Small intestine (tissue), 7 donors: ENCODE results near the gene ADARB2. TPM values are rescaled to one million over a fixed set of nuclear protein-coding genes. Genes with fewer than 3 reads are reported as not detected.

Experiments used
- DNase-seq, 2 donors: peaks; one replicate each; pipeline versions ENCODE4 v3.0.0 to v3.0.0-alpha.2; 2013
- FAIRE-seq: peaks from 2 replicates; lab custom pipeline; 2012; peaks lifted over from hg19 to GRCh38; lab: Jason Lieb, UNC
- H3K27ac ChIP-seq, 3 donors: one replicate each; pipeline ENCODE4 v1.5.1; 2013; ENCODE audit warnings: low read length in 2 of 3, mild to moderate bottlenecking in 2 of 3, control low read depth in 1 of 3, inconsistent platforms in 1 of 3, low read depth in 1 of 3, moderate library complexity in 1 of 3
- H3K27me3 ChIP-seq, 3 donors: one replicate each; pipeline ENCODE4 v1.6.1; 2013; ENCODE audit warnings: low read length in 3 of 3, inconsistent platforms in 1 of 3; ENCODE audit not compliant: control insufficient read depth in 3 of 3, insufficient read depth in 3 of 3
- H3K36me3 ChIP-seq, 3 donors: one replicate each; pipeline ENCODE4 v1.6.1; 2013; ENCODE audit warnings: low read length in 3 of 3, inconsistent platforms in 1 of 3, low read depth in 1 of 3, mild to moderate bottlenecking in 1 of 3, moderate library complexity in 1 of 3; ENCODE audit not compliant: control insufficient read depth in 3 of 3, insufficient read depth in 2 of 3
- H3K4me1 ChIP-seq, 3 donors: one replicate each; pipeline ENCODE4 v1.6.1; 2013; ENCODE audit warnings: low read length in 2 of 3, inconsistent platforms in 1 of 3, low read depth in 1 of 3, mild to moderate bottlenecking in 1 of 3, moderate library complexity in 1 of 3; ENCODE audit not compliant: control insufficient read depth in 3 of 3, insufficient read depth in 2 of 3
- H3K4me3 ChIP-seq, 3 donors: one replicate each; pipeline ENCODE4 v1.5.1; 2013; ENCODE audit warnings: low read length in 3 of 3, control low read depth in 1 of 3, inconsistent platforms in 1 of 3, low read depth in 1 of 3, mild to moderate bottlenecking in 1 of 3, moderate library complexity in 1 of 3
- H3K9me3 ChIP-seq, 2 donors: one replicate each; pipeline ENCODE4 v1.6.1; 2013; ENCODE audit warnings: low read depth in 1 of 2, low read length in 1 of 2; ENCODE audit not compliant: control insufficient read depth in 2 of 2, insufficient read depth in 1 of 2
- WGBS, 3 donors: extraction: QIAGEN DNeasy Blood & Tissue Kit; methylation state at CpG; one replicate each; pipeline ENCODE4 v1.1.7; 2013; 5-methylcytosine and 5-hydroxymethylcytosine counted together
- polyA plus RNA-seq, 4 donors: library from polyadenylated mRNA; stranded (reverse) in 3 of 4; unstranded in 1 of 4; fragments of 200-250 nt in 3 of 4; fragments of 120-200 nt in 1 of 4; gene quantifications; one replicate each; pipeline versions ENCODE4 v1.2.1 to v1.2.3, GENCODE V29; 2013
- donor health status: healthy with polysubstance abuse.
- donor health status: control.
- donor health status: control.
- donor health status: Bipolar disorder and iron deficiency.
- donor health status: healthy.

Gene ADARB2
- polyA plus RNA-seq, 4 donors, result 0.35 to 1.8 (median 0.94) TPM

DNA sequence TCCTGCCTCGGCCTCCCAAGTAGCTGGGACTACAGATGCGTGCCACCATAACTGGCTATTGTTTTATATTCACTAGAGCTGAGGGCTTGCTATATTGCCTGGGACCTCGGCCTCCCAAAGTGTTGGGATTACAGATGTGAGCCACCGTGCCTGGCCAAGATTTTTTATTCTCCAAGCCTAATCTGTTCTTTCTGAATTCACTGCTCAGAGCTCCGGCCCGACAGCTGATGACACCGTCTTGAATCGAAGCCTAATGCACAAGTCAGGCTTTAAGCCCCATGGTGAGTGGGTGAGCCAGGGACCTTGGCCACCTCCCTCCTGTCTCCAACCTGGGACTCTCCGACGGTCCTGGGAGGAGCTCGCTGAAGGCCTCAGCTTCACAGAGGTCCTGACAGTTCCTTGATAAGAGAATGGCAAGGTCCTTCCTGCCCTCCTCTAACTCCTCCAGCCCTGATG is 342.3 kb downstream of the ADARB2 start:
- H3K9me3 ChIP-seq, result no peaks in the 10 kb centered on the region
- FAIRE-seq (no peak), DNase-seq (no peak)
- H3K27me3 ChIP-seq, result no peaks in the 10 kb centered on the region
- H3K27ac ChIP-seq, result no peak overlapping the region
- no peaks in the 10 kb centered on the region for H3K36me3 ChIP-seq
- no peaks in the 10 kb centered on the region for H3K4me1 ChIP-seq
- H3K4me3 ChIP-seq, result no peak overlapping the region
- WGBS, 3 donors, result 88 to 91% (median 90%) methylated on average over 11 of the region's 11 CpGs

DNA sequence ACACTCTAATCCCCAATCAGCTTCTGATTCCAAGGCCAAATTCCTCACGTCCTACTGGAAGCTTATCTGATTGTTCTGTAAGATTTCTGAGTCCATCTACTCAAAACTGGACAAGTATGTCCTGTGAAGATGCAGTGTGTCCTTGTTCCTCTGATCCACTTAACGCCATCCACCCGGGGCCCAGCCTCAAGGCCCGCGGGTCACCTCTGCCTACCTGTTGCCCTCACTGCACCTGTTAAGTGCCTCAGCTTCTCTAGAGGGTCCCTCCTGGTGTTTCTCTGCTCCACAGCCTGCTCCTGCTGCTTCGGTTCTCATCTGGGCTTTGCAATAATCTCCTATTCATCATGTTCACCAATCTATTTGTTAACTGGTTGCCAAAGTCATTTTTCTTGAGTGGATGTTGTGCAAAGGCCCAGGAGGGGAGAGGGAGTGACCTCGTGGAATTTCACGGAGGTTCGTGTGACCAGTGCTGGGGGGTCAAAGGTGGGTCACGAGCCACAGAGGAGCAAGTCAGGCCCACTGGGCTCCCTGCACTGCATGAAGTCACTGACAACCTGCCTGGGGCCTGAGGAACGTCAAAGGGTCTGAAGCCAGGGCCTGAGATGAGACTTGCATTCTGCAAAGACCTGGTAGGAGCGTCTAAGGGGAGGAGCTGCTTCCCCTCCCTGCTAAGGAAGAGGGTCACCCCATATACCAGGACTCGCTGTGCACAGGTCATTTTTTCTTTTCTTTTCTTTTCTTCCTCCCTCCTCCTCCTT is 343.0 kb downstream of the ADARB2 start:
- H3K4me3 ChIP-seq, result no peak overlapping the region
- H3K9me3 ChIP-seq, result no peaks in the 10 kb centered on the region
- DNase-seq (no peak), FAIRE-seq (no peak)
- no peaks in the 10 kb centered on the region for H3K27me3 ChIP-seq
- H3K36me3 ChIP-seq, result no peaks in the 10 kb centered on the region
- H3K27ac ChIP-seq, result no peak overlapping the region
- 75 to 78% (median 77%) methylated on average over 13 of the region's 13 CpGs for WGBS, 3 donors
- H3K4me1 ChIP-seq, result no peaks in the 10 kb centered on the region

DNA sequence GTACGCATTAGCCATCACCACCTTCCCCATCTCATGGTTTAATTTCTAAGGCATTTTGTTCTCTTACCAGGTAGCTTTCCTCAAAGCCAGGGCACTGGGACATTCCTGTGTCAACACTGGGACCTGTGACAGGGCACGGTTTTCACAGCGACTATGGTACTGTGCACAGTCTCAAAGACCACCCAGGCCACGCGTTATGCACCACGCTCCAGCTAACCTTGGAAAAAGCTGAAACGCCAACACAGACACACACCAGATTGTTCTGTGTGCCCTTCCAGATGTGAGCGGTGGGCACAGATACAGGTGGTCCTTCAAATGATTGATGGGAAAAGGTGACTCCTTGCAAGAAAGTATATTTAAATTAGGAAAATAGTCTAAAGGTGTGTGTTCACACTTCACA is 343.8 kb downstream of the ADARB2 start:
- no peak for FAIRE-seq
- 91 to 94% (median 93%) methylated on average over 8 of the region's 8 CpGs for WGBS, 3 donors
- Histone ChIP-seq H3K4me1 (no peaks in the 10 kb centered on the region), H3K27ac (no peak overlapping the region), H3K27me3 (no peaks in the 10 kb centered on the region), H3K9me3 (no peaks in the 10 kb centered on the region), H3K4me3 (no peak overlapping the region), H3K36me3 (no peaks in the 10 kb centered on the region)
- DNase-seq, result no peak

DNA sequence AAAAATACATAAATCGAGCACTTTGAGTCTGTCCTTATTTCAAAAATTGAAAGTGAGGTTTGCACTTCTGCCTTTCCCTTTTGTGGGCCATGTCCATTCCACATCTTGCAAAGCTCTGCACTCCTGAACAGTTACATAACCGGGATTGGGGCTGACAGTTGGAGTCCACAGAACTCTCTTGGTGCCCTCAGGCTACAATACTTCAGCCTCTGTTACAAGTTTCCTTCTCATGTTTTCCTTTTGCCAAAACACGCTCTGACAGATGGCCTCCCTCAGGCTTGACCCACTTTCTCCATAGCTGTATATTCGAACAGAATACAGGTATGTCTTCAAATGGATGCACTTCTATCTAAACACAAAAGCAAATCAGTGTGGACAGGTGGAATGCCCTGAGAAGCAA is 345.2 kb downstream of the ADARB2 start:
- Histone ChIP-seq H3K27me3 (no peaks in the 10 kb centered on the region), H3K36me3 (no peaks in the 10 kb centered on the region), H3K27ac (no peak overlapping the region), H3K4me3 (no peak overlapping the region), H3K4me1 (no peaks in the 10 kb centered on the region), H3K9me3 (no peaks in the 10 kb centered on the region)
- no peak for FAIRE-seq
- 78 to 84% (median 78%) methylated on average over 4 of the region's 4 CpGs for whole genome bisulfite sequencing, 3 donors
- DNase-seq, result no peak

DNA sequence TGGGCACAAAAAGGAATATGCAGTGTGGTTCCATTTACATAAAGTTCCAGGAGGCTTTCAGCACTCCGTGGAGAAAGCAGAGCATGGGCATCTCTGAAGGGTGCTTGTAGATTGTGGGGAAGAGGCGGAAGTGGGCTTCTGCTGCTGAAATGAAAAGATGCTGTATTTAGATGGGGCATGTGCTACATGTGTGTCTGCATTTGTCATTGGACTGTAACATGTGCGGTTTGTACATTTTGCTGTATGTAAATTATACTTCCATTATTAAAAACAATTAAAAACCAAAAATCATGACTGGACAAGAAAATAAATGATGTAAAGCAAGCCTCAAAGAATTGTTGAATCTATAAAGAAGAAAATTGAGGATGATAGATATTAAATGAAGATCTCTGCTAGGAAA is 347.1 kb downstream of the ADARB2 start:
- H3K36me3 ChIP-seq, result no peaks in the 10 kb centered on the region
- no peak overlapping the region for H3K4me3 ChIP-seq
- DNase-seq, result no peak
- WGBS, 3 donors, result 82 to 86% (median 85%) methylated on average over 3 of the region's 3 CpGs
- no peaks in the 10 kb centered on the region for H3K9me3 ChIP-seq
- no peaks in the 10 kb centered on the region for H3K4me1 ChIP-seq
- H3K27me3 ChIP-seq, result no peaks in the 10 kb centered on the region
- no peak overlapping the region for H3K27ac ChIP-seq
- FAIRE-seq, result no peak

DNA sequence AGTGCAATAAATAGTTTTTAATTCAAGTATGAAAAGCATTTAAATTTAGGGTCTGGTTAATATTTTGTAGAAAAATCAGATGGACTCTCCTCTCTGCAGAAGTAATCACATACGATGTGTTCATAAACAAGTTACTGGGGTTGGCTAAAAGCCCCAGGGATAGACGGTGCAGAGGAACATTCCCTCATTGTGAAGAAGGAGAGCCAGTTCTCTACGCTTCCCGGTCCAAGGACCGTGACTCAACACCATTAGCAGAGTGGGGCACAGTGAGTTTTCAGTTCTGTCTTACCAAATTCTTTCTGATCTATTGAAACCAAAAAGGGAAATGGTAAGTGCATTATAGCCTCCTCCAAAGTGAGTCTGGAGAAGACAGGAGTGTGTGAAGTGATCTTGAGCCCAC is 353.3 kb downstream of the ADARB2 start:
- peak in 1 of 2 donors; percentile 16 for DNase-seq

DNA sequence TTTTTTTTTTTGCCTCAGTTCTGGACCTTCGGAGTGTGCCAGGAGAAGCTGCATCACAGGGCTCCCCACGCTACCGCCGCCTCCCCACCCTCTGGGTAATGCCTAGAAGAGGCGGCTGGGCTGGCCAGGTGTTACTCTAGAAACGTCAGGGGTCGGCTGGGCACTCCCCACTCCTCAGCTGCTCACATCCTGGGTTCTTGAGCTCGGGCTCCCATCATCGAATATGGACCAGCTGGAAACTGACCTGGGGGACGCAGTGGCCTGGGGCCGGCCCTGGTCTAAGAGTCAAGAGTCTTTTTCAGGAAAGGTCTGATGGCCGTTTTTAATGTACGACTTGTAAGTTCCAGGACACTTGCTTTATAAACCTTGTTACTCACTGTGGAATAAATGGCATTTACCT is 354.6 kb downstream of the ADARB2 start:
- FAIRE-seq, result no peak
- no peak for DNase-seq
- Histone ChIP-seq H3K9me3 (no peaks in the 10 kb centered on the region), H3K36me3 (no peaks in the 10 kb centered on the region), H3K4me1 (no peaks in the 10 kb centered on the region), H3K27me3 (peaks cover 2 to 5% (median 4%) of the 10 kb centered on the region in 3 donors), H3K27ac (no peak overlapping the region), H3K4me3 (no peak overlapping the region)
- WGBS, 3 donors, result 81 to 87% (median 86%) methylated on average over 13 of the region's 13 CpGs

More for the DNA sequence above, 353.3 kb downstream of the ADARB2 start:
- 22 to 54% (median 35%) methylated on average over 5 of the region's 5 CpGs for WGBS, 3 donors
- Histone ChIP-seq H3K4me1 (no peaks in the 10 kb centered on the region), H3K27ac (no peak overlapping the region), H3K4me3 (no peak overlapping the region), H3K9me3 (no peaks in the 10 kb centered on the region), H3K27me3 (peaks cover 2 to 4% (median 4%) of the 10 kb centered on the region in 3 donors), H3K36me3 (no peaks in the 10 kb centered on the region)
- no peak for FAIRE-seq

DNA sequence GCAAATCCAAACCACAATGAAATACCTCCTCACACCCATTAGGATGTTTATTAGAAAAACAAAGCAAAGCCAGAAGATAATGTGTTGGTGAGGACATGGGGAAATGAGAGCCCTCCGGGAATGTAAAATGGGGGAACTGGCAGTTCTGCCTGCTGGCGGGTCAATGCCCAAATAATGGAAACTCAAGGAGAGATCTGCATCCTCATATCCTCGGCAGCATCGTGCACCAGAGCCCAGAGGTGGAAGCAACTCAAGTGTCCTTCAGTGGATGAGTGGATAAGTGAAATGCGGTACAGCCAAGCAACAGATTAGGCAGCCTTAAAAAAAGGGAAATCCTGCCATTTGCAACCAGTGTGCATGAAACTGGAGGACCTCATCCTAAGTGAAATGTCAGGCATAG is 356.0 kb downstream of the ADARB2 start:
- H3K27me3 ChIP-seq, result peaks cover 2 to 5% (median 4%) of the 10 kb centered on the region in 3 donors
- no peak overlapping the region for H3K27ac ChIP-seq
- DNase-seq, result no peak
- WGBS, 3 donors, result 80 to 92% (median 85%) methylated on average over 5 of the region's 5 CpGs
- no peaks in the 10 kb centered on the region for H3K36me3 ChIP-seq
- no peak for FAIRE-seq
- H3K4me1 ChIP-seq, result peaks cover 0 to 6% (median 0%) of the 10 kb centered on the region in 3 donors
- no peaks in the 10 kb centered on the region for H3K9me3 ChIP-seq
- H3K4me3 ChIP-seq, result no peak overlapping the region
